Loucy (cell line): Measurements from ENCODE around the gene ADGRD1.

Experiments
- H2AFZ ChIP-seq: fragments of 200-600 bp; sonication (generic); 2 replicates; pipeline ENCODE4 v1.6.0; 2016; ENCODE audit warnings: antibody characterized with exemption, mild to moderate bottlenecking, low read length, moderate library complexity
- H3F3A ChIP-seq: fragments of 200-600 bp; 2 replicates; pipeline ENCODE4 v1.6.0; 2016; ENCODE audit warnings: antibody characterized with exemption, low read depth, mild to moderate bottlenecking
- H3K27me3 ChIP-seq: fragments of 200-600 bp; sonication (generic); 2 replicates; pipeline ENCODE4 v1.6.1; 2014; ENCODE audit warnings: low read length, mild to moderate bottlenecking; ENCODE audit not compliant: insufficient read depth, poor library complexity, severe bottlenecking
- H3K36me3 ChIP-seq: fragments of 200-600 bp; sonication (generic); 2 replicates; pipeline ENCODE4 v1.6.1; 2016; ENCODE audit warnings: low read length; ENCODE audit not compliant: insufficient read depth
- H3K4me1 ChIP-seq: fragments of 200-600 bp; sonication (generic); 2 replicates; pipeline ENCODE4 v1.5.1; 2014; ENCODE audit warnings: low read length, mild to moderate bottlenecking; ENCODE audit not compliant: insufficient read depth, poor library complexity, severe bottlenecking
- H3K4me2 ChIP-seq: fragments of 200-600 bp; sonication (generic); 2 replicates; pipeline ENCODE4 v1.6.0; 2014; ENCODE audit warnings: antibody characterized with exemption, low read length, low read depth, mild to moderate bottlenecking; ENCODE audit not compliant: poor library complexity, severe bottlenecking
- H3K4me3 ChIP-seq: fragments of 200-600 bp; sonication (generic); 2 replicates; pipeline ENCODE4 v1.5.1; 2014; ENCODE audit warnings: low read length, mild to moderate bottlenecking, mixed read lengths; ENCODE audit not compliant: poor library complexity, severe bottlenecking
- H3K79me2 ChIP-seq: fragments of 200-600 bp; sonication (generic); 2 replicates; pipeline ENCODE4 v1.6.1; 2014; ENCODE audit warnings: low read length; ENCODE audit not compliant: insufficient read depth
- H3K9ac ChIP-seq: fragments of 200-600 bp; sonication (generic); 2 replicates; pipeline ENCODE4 v1.6.0; 2014; ENCODE audit warnings: mild to moderate bottlenecking, low read depth, low read length, moderate library complexity; ENCODE audit not compliant: poor library complexity, severe bottlenecking
- H3K9me2 ChIP-seq: fragments of 200-600 bp; sonication (generic); replicated peaks from 2 replicates; pipeline ENCODE4 v1.6.1; 2016; ENCODE audit warnings: low read depth, low read length, mixed read lengths
- H3K9me3 ChIP-seq: fragments of 200-600 bp; sonication (generic); 2 replicates; pipeline ENCODE4 v1.6.1; 2014; ENCODE audit warnings: mild to moderate bottlenecking, antibody characterized with exemption, low read length, low read depth; ENCODE audit not compliant: insufficient read depth
- H4K20me1 ChIP-seq: fragments of 200-600 bp; sonication (generic); 2 replicates; pipeline ENCODE4 v1.6.0; 2014; ENCODE audit warnings: antibody characterized with exemption, low read length, mild to moderate bottlenecking; ENCODE audit not compliant: insufficient read depth, poor library complexity, severe bottlenecking
- EZH2phosphoT487 ChIP-seq: fragments of 200-600 bp; IDR thresholded peaks from 2 replicates; pipeline ENCODE4 v1.6.1; 2018; ENCODE audit warnings: antibody characterized with exemption, mild to moderate bottlenecking, moderate library complexity, borderline replicate concordance
- TF ChIP-seq, protein P1 (sequence below): fragments of 200-600 bp; sonication (generic); conservative IDR thresholded peaks from 2 replicates; pipeline ENCODE4 v1.5.1; 2014; ENCODE audit warnings: mild to moderate bottlenecking, antibody characterized with exemption, low read length

The ADGRD1 gene

DNA sequence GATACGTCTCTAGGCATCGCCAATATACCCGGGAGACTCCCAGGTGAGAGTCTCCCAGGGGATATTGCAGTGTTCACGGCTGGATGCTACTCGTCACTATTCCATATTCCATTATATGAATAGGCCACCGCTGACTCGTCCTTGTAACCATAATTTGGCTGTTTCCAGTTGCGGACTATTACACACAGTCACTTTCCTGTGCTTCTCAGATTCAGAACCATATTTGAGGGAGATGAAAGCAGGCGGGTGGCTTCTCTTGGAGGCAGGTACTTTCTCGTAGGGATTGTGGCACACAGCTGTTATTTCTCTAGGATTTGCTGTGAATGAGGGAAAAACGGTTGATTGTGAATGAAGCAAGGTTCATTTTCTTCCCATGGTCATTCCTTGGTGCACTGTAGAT is 73.0 kb downstream of the ADGRD1 start:
- no peak overlapping the region for H3K9ac ChIP-seq
- no peak overlapping the region for H3K4me2 ChIP-seq
- H3K4me1 ChIP-seq, result no peaks in the 10 kb centered on the region

DNA sequence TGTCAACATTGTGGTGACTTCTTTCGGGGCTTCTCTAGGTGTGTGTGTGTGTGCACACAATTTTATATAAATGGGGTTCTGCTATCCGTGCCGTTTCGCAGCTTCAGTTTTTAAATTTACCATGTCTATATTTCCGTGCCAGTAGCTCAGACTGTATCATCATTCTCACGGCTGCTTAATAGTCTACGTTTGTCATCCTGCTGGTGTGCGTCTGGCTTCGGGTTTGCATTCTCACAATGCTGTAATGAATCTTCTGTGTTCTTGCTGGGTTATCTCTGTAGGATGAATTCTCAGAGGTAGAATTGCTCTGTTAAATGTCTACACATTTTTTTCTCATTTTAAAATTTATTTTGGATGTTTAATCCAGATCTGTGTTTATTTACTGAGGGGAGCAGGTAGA is 73.6 kb downstream of the ADGRD1 start:
- H3K36me3 ChIP-seq, result no peaks in the 10 kb centered on the region

More for the DNA sequence above, 73.0 kb downstream of the ADGRD1 start:
- Histone ChIP-seq H3K36me3 (no peaks in the 10 kb centered on the region), H2AFZ (no peak overlapping the region), H3K9me2 (no peaks in the 10 kb centered on the region), H3K4me3 (no peak overlapping the region), H3K9me3 (no peaks in the 10 kb centered on the region), H3K27me3 (no peaks in the 10 kb centered on the region), H4K20me1 (no peaks in the 10 kb centered on the region), H3K79me2 (no peaks in the 10 kb centered on the region), H3F3A (no peaks in the 10 kb centered on the region)
- TF ChIP-seq EZH2phosphoT487, result no peak
- TF ChIP-seq, protein P1, sequence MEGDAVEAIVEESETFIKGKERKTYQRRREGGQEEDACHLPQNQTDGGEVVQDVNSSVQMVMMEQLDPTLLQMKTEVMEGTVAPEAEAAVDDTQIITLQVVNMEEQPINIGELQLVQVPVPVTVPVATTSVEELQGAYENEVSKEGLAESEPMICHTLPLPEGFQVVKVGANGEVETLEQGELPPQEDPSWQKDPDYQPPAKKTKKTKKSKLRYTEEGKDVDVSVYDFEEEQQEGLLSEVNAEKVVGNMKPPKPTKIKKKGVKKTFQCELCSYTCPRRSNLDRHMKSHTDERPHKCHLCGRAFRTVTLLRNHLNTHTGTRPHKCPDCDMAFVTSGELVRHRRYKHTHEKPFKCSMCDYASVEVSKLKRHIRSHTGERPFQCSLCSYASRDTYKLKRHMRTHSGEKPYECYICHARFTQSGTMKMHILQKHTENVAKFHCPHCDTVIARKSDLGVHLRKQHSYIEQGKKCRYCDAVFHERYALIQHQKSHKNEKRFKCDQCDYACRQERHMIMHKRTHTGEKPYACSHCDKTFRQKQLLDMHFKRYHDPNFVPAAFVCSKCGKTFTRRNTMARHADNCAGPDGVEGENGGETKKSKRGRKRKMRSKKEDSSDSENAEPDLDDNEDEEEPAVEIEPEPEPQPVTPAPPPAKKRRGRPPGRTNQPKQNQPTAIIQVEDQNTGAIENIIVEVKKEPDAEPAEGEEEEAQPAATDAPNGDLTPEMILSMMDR, result no peak

DNA sequence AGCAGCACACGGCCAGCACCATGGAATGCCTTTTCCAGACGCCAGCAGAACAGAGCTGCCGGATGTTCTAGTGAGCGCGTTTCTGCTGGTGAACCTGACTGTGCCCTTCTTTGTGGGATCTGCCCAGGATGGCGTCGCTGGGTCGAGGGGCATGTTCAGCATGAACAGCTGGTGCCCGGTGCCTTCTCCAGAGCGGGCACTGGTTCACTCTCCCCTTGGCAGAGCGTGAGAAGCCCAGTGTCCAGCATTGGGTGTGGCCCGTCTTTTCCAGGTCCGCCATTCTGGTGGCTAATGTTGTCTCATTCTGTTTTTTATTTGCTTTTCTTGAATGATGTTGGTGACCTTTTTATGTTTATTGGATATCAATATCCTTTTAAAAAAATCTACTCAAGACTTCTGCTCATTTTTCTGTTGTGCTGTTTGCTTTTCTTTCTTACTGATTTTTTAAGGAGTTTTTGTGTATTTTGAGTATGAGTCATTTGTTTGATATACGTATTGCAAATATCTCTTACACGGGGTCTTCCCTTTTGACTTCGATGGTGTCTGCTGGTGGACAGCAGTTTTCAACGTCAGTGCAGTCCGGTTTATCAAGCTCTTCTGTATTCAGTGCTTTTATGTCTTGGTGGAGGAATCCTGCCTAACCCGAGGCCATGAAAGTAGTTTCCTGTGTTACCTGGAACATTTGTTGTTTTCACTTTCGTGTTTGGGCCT is 74.3 kb downstream of the ADGRD1 start:
- Histone ChIP-seq H3K27me3 (no peaks in the 10 kb centered on the region), H3K4me3 (no peak overlapping the region), H3K4me2 (no peak overlapping the region), H3K79me2 (no peaks in the 10 kb centered on the region), H3K9me2 (no peaks in the 10 kb centered on the region), H3F3A (no peaks in the 10 kb centered on the region), H3K9me3 (no peaks in the 10 kb centered on the region), H3K4me1 (no peaks in the 10 kb centered on the region), H3K9ac (no peak overlapping the region), H2AFZ (no peak overlapping the region), H3K36me3 (no peaks in the 10 kb centered on the region), H4K20me1 (no peaks in the 10 kb centered on the region)
- TF ChIP-seq, protein P1, result no peak
- TF ChIP-seq EZH2phosphoT487, result no peak

More for the DNA sequence above, 73.6 kb downstream of the ADGRD1 start:
- Histone ChIP-seq H3K4me3 (no peak overlapping the region), H3K9me3 (no peaks in the 10 kb centered on the region), H3K27me3 (no peaks in the 10 kb centered on the region), H2AFZ (no peak overlapping the region), H3K79me2 (no peaks in the 10 kb centered on the region), H3K4me2 (no peak overlapping the region), H3K9me2 (no peaks in the 10 kb centered on the region), H3F3A (no peaks in the 10 kb centered on the region), H4K20me1 (no peaks in the 10 kb centered on the region), H3K9ac (no peak overlapping the region), H3K4me1 (no peaks in the 10 kb centered on the region)
- TF ChIP-seq EZH2phosphoT487, result no peak
- TF ChIP-seq, protein P1, result no peak
